Measurements from ENCODE around the gene P2RX2. TPM values are rescaled to one million over a fixed set of nuclear protein-coding genes. Genes with fewer than 3 reads are reported as not detected.

Gene P2RX2
- total RNA-seq, 1 experiment from 2014 or later = not detected

DNA sequence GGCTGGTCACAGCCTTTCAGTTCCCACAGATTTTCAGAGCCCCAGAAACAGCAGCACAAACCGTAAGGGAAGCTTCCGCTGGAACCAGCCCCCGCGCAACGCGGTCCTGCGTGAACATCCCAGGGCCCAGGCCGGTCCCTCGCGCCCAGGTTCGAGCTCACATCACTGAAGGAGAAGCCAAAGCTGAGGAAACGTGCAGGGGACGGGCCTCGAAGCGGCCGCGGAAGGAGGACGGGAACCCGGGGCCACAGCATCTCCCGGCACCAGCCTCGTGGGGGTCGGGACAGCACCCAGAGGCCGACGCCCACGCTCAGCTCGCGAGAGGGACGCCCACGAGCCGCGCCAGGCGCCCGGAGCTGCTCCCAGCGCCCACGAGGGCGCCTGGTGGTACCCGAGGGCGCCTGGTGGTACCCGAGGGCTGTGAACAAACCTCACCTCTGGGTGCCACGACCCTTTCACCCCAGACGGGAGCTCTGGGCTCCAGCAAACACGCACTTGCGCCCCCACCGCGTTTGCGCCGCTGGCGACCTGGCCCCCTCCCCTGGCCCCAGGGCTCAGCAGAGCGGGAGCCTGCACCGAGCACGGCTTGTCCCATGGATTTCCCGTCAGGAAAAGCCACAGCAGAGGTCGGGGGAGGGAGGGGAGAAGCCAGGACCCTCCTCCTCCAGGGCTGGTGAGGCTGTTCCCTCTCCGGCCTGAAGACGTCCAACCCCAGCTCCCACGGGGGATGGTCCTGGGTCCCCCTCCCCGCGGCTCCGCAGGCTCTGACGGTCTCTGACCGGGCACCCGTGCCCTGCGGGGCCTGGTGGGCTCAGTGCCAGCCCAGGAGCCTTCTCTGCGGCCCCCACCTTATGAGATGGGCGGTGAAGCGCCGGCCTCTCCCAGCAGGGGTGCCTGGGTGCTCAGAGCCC lies 15.1 kb upstream of the P2RX2 start:
- DNase-seq (ENCODE audit: low read depth) = no peak

DNA sequence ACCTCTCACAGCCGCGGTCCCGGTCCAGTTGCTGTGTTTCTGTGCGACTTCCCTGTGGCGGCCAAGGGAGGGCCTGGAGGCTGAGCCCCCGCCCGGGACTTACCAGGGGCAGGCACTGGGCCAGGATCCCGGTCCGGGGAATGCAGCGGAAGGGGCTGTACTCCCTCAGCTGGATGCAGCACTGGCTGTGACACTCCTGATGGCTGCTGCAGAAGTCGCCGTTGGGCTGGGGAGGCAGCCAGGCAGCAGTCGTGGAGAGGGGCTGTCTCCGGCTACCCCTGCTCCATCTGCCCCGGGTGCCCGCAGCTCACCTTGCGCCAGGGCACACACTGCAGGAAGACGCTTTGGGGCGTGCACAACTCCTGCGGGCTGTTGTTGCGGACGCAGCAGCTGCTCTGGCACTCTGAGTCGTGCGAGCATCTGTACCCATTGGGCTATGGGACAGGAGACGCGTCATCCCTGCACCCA lies 14.4 kb upstream of the P2RX2 start:
- no peak for DNase-seq (ENCODE audit: low read depth)

DNA sequence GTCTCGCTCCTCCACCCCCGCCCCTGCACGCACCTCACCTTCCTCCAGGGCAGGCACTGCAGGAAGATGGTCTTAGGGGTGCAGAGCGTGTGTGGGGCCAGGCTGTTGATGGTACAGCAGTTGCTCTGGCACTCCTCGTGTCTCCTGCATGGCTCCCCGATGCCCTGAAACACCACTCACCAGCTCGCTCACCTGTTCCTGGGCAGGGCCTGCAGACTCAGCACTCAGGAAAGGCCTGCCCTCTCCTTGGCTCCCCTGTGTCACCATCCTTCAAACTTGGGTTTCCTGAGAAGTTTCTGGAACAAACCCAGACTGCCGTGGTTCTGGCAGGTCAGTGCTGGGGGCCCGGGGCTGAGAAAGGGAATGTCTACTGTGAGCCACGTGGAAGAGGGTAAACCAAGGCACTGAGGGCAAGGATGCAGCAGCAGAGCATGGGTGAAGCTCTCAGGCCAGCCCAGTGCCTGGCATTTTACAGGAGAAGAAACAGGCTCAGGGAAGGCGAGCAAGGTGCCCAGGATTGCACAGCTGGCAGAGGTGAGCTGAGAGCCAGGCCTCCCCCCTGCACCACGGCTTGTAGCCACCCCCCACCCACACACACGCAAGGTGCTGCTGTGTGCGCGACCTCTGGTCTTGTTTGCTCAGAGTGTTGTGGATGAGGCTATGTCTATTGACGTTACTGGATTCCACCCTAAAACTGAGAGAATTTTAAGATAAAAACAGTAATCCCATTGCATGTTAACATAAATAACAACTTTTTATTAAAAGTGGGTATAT lies 13.7 kb upstream of the P2RX2 start:
- DNase-seq (ENCODE audit: low read depth) = no peak

DNA sequence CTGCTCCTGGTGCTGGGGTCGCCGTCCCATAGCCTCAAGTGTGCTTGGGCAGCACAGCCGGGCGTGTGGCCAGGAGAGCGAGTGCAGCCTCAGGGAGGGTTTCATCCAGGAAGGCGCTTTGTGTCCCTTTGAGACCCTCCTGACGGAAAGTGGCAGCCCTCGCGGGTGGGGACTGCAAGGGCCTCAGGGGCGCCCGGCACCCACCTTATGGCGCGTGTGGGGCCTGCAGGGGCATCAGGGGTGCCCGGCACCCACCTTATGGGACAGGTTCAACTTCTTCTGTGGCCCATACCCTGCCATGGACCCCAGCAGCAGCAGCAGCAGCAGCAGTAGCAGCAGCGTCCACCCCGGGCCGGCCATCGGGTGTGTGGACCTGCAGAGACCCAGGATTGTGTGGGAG lies 12.7 kb upstream of the P2RX2 start:
- no peak for DNase-seq (ENCODE audit: low read depth)

DNA sequence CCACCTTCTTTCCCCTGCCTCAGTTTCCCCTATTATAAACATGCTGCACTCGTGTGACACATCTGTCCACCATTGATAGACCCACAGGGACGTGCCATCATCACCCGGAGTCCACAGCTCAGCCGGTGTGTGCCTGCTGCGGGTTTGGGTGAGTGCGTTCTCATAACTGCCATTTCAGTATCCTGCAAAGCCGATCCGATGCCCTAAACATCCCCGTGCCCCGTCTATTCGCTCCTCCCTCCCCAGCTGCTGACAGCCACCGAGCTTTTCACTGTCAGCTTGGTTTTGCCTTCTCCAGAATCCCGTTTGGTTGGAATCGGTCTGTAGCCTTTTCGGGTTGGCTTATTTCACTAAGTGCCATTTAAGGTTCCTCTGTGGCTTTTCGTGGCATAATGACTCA lies 12.1 kb upstream of the P2RX2 start:
- DNase-seq (ENCODE audit: low read depth) = no peak

DNA sequence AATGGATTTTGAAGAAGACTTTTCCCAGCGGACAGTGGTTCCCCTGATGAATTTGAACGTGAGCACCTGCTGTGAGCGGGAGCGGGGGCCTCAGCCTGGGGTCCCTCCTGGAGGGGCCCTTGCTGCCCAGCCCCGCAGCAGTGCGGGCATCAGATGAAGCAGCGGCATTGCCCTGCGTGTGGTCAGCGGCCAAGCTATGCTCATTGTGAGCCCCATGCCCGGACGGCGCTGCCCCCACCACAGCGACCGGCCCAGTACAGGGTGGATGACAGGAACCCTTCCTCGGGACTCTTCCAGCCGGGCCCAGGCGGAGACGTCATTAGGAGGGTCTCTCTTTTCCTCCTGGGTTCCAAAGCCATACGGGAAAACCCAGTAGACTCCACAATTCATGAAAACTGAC lies 11.6 kb upstream of the P2RX2 start:
- no peak for DNase-seq (ENCODE audit: low read depth)

DNA sequence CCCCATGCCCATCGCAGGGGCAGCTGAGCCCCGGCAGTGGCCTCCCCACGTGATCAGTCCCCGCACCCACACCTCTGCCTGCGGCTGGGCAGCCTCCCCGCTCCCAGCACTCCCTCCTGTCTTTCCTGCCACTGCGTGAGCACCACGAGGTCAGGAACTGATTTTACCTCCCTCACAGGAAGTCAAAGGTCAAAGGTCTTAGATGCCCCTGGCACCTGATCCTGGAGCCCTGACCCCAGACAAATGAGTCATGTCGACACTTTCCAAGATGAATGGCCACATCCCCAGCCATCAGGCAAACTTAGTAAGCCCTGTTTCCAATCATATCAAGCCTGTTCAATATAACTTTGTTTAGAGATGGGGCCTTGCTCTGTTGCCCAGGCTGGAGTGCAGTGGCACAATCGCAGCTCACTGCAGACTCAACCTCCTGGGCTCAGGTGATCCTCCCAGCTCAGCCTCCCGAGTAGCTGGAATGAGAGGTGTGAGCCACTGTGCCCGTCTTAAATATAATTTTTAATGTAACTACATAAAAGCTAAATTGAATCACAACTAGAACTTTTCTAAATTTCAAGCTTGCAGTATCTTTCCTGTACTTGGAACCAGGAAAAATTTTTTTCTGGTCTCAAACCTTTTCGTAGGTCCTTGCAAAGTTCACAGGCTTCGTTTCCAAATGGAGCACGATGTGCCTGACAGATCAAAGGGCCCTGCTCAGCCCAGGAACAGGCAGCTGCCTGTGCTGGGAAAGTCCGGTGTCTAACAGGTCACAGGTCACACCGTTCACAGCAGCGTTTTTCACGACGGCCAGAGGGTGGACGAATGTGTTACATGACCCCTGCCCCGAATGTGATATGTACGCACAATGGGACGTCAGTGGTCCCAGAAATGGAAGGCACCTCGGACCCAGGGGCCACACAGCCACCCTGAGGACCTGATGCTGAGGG lies 10.1 kb upstream of the P2RX2 start:
- DNase-seq (ENCODE audit: low read depth) = no peak

DNA sequence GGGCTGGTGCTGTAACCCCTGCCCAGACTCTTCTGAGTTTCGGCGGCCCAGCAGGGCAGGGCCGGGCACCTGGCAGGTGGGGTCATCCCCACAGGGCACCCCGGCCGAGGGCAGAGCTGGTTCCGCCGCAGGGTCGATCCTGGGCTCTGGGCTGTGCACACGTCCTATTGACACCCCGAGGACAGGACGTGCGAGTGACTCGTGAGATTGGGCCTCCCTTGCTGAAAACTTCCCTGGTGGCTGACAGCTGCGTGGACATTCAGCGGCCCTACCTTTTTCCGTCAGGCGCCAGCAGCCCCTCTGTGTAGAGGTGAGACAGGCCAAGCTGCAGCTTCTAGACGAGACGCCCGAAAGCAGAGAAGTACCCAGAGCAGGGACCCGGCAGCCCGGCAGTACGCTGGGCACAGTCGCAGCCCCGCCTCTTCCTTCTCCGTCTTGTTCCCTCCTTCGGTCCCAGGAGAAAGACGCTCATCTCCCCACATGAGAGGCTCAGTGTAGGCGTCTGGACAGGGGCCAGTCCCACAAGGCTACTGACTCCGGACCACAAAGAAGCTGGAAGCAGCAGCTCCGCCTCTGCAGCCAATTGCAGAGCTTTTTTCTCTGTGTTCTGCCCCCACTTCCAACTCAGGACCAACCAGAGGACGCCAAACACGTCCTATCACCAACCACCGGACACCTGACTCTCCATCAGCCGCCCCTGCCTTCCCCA lies 8.4 kb upstream of the P2RX2 start, which contains the start of gene LRCOL1:
TSS of gene LRCOL1 (minus strand) at position 532 of the 709 bp plus-strand sequence. CDS start 4,331 bp downstream, outside the sequence.
- peak; percentile 71 for DNase-seq (ENCODE audit: low read depth)

DNA sequence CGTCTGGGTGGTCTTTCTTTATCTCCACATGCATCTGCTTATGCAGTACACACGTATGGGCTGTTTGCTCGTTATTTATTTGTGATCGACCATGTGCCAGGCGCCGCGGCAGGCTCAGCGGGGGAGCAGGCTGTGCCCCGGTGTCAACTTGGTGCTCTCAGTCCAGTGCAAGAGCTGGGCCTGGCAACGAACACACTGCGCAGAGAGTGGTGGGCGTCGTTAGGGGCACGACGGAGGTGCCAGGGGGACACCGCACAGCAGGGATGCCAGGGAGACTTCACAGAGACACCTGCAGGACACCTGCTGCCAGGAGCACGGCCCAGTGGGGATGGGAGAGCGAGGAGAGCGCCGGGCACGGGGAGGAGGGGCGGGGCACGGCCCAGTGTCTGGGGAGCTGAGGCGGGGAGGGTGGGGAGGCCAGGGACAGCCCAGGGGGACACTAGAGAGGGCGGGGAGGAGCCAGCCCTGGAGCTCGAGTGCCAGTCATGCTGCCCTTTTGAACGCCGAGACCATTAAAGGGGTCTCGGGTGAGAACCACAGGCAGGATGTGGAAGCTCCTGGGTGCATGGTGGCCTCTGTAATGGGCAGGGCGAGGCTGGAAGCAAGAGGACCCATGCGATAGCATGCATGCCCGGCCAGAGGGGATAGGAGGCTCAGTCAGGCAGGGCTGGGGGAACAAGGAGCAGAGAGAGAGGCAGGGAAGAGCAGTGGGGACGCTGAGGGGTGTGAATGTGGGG lies 7.5 kb upstream of the P2RX2 start:
- no peak for DNase-seq (ENCODE audit: low read depth)

DNA sequence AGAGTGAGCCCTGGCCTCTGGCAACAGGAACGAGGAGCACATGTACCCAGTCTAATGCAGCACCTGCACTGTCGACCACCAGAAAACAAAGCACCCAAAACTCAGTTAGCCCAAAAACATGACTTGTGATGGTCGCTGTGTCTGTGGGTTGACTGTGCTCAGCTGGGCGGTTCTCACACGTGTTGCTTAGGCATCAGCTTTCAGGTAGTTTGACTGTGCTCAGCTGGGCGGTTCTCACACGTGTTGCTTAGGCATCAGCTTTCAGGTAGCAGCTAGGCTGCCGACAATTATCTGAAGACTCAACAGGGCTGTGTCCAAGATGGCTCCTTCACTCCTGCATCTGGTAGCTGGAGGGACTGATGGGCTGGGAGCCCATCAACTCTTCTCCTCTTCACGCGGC lies 7.0 kb upstream of the P2RX2 start:
- DNase-seq (ENCODE audit: low read depth) = no peak

DNA sequence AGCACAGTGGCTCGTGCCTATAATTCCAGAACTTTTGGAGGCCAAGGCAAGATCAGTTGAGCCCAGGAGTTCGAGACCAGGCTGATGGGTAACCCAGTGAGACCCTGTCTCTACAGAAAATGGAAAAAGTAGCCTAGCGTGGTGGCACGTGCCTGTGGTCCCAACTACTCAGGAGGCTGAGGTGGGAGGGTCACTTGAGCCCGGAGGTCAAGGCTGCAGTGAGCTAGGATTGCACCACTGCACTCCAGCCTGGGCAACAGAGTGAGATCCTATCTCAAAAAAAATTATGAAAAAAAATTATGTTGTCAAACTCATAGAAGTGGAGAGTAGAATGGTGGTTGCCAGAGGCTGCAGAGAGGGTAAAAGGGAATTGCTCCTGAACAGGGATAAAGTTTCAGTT lies 4.5 kb upstream of the P2RX2 start:
- no peak for DNase-seq (ENCODE audit: low read depth)

DNA sequence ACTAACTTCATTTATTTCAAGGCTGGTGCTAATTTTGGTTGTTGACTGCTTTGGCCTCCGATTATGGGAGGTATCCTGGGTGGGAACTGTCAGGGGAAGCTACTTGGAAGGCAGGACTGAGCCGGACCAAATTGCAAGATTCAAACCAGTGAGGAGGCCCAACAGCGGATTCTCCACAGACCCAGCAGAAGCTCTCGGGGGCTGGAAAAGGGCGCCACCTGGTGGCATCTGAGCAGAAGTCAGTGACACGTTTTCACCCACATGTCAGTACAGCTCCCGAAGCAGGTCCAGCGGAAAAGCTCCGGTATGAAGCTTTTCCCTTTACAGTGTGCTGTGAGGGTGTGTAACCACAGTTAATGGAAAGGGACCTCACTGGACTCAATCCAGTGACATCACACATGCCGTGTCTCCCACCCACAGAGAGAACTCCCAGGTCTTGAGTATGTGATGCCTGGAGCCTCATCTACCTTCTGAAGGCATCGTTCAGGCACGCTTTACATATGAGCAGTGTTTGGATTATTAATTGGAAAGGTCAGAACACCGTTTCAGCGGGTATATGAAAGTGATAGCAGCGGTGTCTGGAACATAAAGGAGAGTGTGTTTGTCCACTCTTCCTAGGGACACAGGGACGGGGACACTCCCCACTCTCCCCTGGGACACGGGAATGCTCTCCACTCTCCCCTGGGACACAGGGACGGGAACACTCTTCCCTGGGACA lies 3.6 kb upstream of the P2RX2 start:
- DNase-seq (ENCODE audit: low read depth) = peak; percentile 79

DNA sequence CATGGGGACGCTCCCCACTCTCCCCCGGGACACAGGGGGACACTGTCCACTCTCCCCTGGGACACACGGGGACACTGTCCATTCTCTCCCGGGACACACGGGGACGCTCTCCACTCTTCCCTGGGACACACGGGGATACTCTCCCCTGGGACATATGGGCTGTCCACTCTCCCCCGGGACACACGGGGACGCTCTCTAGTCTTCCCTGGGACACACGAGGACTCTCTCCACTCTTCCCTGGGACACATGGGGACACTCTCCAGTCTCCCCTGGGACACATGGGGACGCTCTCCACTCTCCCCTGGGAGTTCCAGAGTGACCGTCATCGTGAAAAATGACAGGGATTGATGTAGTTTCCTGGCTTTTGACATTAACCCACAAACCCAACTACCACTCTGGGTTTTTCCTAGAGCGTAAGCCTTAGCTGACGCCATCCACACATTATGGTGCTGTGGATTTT lies 3.0 kb upstream of the P2RX2 start:
- DNase-seq (ENCODE audit: low read depth) = no peak

DNA sequence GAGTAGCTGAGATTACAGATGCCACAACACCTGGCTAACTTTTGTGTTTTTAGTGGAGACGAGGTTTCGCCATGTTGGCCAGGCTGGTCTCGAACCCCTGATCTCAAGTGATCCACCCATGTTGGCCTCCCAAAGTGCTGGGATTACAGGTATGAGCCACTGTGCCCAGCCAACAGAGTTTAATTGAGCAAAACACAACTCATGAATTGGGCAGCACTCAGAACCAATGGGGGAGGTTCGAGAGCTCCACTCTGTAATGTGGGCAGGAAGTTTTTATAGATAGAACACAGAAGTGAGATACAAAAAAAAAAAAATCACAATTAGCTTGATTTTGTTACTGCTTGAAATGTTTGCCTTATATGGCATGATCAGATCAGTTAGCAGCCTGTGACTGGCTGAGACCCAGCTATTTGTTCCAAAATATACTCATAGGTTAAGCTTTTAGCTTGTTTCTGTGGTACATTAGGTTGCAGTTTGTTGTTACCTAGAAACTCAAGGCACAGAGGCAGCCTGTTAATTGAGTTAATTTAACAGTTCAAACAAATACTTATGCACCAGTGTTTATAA lies 1.4 kb upstream of the P2RX2 start:
- no peak for DNase-seq (ENCODE audit: low read depth)

DNA sequence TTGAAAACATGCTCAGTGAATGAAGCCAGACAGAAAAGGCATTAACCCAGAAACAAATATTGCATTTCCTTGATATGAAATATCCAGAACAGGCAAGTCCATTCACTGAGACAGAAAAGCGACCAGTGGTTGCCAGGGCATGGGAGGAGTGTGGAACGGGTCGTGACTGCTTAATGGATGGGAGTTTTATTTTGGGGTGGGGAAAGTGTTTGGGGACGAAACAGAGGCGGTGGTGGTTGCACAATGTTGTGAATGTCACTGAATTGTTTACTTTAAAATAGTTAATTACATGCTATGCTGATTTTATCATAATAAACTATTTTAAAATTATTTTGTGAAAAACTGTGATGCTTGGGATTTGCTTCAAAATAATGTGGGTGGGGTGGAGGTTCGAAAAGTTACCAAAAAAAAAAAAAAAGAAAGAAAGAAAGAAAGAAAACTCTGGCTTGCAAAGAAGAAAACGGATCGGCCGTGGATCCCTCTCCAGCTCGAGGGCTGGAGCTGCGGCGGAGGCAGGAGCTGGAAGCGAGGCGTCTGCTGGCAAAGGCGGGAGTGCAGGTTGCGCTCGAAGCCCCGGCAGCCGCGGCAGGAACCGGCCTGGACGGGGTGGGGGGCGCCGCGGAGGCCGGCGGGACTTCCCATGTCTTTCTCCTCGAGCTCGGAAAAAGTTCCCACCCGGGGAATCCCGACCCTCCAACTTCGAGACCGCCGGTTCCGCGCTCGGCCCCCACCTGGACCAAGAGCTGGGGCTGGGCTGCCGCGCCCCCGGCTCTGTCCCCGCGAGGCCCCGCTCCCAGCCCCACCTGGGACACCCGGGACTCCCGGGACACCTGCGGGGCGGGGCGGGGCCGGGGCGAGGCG lies 524 bp upstream of the P2RX2 start:
- DNase-seq (ENCODE audit: low read depth) = no peak

DNA sequence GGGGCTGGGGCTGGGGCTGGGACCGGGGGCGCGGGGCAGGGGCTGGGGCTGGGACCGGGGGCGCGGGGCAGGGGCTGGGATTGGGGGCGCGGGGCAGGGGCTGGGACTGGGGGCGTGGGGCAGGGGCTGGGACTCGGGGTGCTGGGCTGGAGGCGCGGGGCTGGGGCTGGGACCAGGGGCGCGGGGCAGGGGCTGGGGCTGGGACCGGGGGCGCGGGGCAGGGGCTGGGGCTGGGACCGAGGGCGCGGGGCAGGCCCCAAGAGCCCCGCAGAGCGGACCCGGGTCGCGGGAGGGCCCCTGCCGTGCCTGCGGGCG lies 452 bp downstream of the P2RX2 start:
- no peak for DNase-seq (ENCODE audit: low read depth)

DNA sequence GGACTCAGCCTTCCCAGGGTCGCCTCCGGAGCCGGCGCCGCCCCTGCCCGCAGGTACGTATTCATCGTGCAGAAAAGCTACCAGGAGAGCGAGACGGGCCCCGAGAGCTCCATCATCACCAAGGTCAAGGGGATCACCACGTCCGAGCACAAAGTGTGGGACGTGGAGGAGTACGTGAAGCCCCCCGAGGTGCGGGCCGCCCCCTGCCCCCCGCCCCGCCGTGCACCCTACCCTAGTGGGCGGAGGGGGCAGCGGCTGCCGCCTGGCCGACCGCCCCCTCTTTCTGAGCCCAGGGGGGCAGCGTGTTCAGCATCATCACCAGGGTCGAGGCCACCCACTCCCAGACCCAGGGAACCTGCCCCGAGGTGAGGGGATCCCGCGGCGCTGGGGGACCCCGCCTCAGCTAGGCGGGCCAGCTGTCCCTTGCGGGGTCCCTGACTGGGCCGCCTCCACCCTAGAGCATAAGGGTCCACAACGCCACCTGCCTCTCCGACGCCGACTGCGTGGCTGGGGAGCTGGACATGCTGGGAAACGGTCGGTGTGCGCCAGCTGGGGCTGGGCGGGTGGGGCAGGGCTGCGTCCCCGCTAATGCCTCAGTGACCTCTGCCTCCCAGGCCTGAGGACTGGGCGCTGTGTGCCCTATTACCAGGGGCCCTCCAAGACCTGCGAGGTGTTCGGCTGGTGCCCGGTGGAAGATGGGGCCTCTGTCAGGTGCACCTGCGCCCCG lies 973 bp downstream of the P2RX2 start:
- DNase-seq (ENCODE audit: low read depth) = no peak
